MM.1S (cell line): ENCODE measurements around the gene ZNF691.

ENCODE experiments used
- DNase-seq: peaks from one replicate; pipeline ENCODE4 v3.0.0-alpha.2; 2015
- H2AFZ ChIP-seq: fragments of 300-600 bp; sonication (generic); 2 replicates; pipeline ENCODE4 v1.6.0; 2016; ENCODE audit warnings: antibody characterized with exemption, low read length
- H3F3A ChIP-seq: fragments of 300-600 bp; sonication (generic); 2 replicates; pipeline ENCODE4 v1.6.1; 2016; ENCODE audit warnings: mild to moderate bottlenecking, antibody characterized with exemption, low read length, moderate library complexity, mixed read lengths; ENCODE audit not compliant: insufficient read depth
- H3K27ac ChIP-seq: fragments of 300-600 bp; sonication (generic); 2 replicates; pipeline ENCODE4 v1.5.1; 2016; ENCODE audit warnings: mild to moderate bottlenecking, low read length
- H3K27me3 ChIP-seq: fragments of 300-600 bp; sonication (generic); replicated peaks from 2 replicates; pipeline ENCODE4 v1.6.0; 2016; ENCODE audit warnings: low read length; ENCODE audit not compliant: insufficient read depth
- H3K36me3 ChIP-seq: fragments of 300-600 bp; sonication (generic); replicated peaks from 2 replicates; pipeline ENCODE4 v1.6.1; 2016; ENCODE audit warnings: mild to moderate bottlenecking, low read length, mixed read lengths; ENCODE audit not compliant: insufficient read depth
- H3K4me1 ChIP-seq: fragments of 300-600 bp; sonication (generic); 2 replicates; pipeline ENCODE4 v1.6.1; 2016; ENCODE audit warnings: low read length, mixed read lengths
- H3K4me2 ChIP-seq: fragments of 300-600 bp; sonication (generic); 2 replicates; pipeline ENCODE4 v1.6.0; 2016; ENCODE audit warnings: low read depth, low read length
- H3K4me3 ChIP-seq: fragments of 300-600 bp; sonication (generic); 2 replicates; pipeline ENCODE4 v1.5.1; 2016; ENCODE audit warnings: low read length, mixed read lengths
- H3K79me2 ChIP-seq: fragments of 300-600 bp; sonication (generic); 2 replicates; pipeline ENCODE4 v1.6.1; 2016; ENCODE audit warnings: mixed run types, low read length, mixed read lengths
- H3K9ac ChIP-seq: fragments of 300-600 bp; sonication (generic); 2 replicates; pipeline ENCODE4 v1.6.1; 2016; ENCODE audit warnings: low read length, mixed read lengths
- H3K9me2 ChIP-seq: fragments of 300-600 bp; sonication (generic); replicated peaks from 2 replicates; pipeline ENCODE4 v1.6.1; 2016; ENCODE audit warnings: mild to moderate bottlenecking, low read length, mixed read lengths; ENCODE audit not compliant: insufficient read depth
- H3K9me3 ChIP-seq: fragments of 300-600 bp; sonication (generic); replicated peaks from 2 replicates; pipeline ENCODE4 v1.6.1; 2016; ENCODE audit warnings: mild to moderate bottlenecking, low read length, mixed read lengths; ENCODE audit not compliant: insufficient read depth
- H4K20me1 ChIP-seq: fragments of 300-600 bp; sonication (generic); 2 replicates; pipeline ENCODE4 v1.6.1; 2016; ENCODE audit warnings: mild to moderate bottlenecking, low read length, moderate library complexity, mixed read lengths; ENCODE audit not compliant: insufficient read depth
- EZH2 ChIP-seq: fragments of 300-600 bp; sonication (generic); optimal IDR thresholded peaks from 2 replicates; pipeline ENCODE3; 2017; ENCODE audit warnings: low read depth, mild to moderate bottlenecking, antibody characterized with exemption, low read length, mixed read lengths
- EZH2phosphoT487 ChIP-seq: fragments of 300-600 bp; sonication (generic); IDR thresholded peaks from 2 replicates; pipeline ENCODE4 v1.6.1; 2018; ENCODE audit warnings: antibody characterized with exemption, low read length
- TF ChIP-seq, protein P1 (sequence below): fragments of 300-600 bp; sonication (generic); IDR thresholded peaks from 2 replicates; pipeline ENCODE4 v1.5.1; 2016; ENCODE audit warnings: antibody characterized with exemption, low read length, mixed read lengths

ZNF691 gene

DNA sequence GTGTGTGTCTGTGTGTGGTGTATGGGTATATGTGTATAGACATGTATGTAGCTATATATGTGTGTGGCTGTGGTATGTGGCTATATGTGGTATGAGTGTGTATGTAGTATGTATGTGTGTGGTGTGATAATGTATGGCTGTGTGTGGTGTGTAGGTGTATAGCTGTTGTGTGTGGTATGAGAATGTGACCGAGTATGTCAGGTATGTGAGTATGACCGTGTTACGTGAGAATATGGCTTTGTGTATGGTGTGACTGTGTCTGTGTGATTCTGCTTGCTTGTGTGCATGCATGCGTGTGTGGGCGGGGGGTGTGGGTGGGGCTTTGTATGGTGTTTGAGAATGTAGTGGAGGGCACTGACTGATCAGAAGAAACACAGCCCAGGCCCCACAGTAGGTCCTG is 3.5 kb downstream of the ZNF691 start:
- TF ChIP-seq EZH2phosphoT487 (no peak), EZH2 (no peak)
- TF ChIP-seq, protein P1, sequence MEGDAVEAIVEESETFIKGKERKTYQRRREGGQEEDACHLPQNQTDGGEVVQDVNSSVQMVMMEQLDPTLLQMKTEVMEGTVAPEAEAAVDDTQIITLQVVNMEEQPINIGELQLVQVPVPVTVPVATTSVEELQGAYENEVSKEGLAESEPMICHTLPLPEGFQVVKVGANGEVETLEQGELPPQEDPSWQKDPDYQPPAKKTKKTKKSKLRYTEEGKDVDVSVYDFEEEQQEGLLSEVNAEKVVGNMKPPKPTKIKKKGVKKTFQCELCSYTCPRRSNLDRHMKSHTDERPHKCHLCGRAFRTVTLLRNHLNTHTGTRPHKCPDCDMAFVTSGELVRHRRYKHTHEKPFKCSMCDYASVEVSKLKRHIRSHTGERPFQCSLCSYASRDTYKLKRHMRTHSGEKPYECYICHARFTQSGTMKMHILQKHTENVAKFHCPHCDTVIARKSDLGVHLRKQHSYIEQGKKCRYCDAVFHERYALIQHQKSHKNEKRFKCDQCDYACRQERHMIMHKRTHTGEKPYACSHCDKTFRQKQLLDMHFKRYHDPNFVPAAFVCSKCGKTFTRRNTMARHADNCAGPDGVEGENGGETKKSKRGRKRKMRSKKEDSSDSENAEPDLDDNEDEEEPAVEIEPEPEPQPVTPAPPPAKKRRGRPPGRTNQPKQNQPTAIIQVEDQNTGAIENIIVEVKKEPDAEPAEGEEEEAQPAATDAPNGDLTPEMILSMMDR = no peak
- DNase-seq = no peak
- H3K27ac ChIP-seq = no peak overlapping the region
- no peak overlapping the region for H3K4me3 ChIP-seq
- no peaks in the 10 kb centered on the region for H4K20me1 ChIP-seq
- peaks cover 15% of the 10 kb centered on the region; the same call in 1 of the 2 replicates for H3K4me1 ChIP-seq
- H3K9ac ChIP-seq = no peak overlapping the region
- no peak overlapping the region for H2AFZ ChIP-seq
- H3K9me2 ChIP-seq = no peaks in the 10 kb centered on the region
- H3K27me3 ChIP-seq = no peaks in the 10 kb centered on the region
- no peaks in the 10 kb centered on the region for H3K9me3 ChIP-seq
- peaks cover 17% of the 10 kb centered on the region for H3K79me2 ChIP-seq
- H3K36me3 ChIP-seq = no peaks in the 10 kb centered on the region
- H3F3A ChIP-seq = no peaks in the 10 kb centered on the region
- no peak overlapping the region for H3K4me2 ChIP-seq

DNA sequence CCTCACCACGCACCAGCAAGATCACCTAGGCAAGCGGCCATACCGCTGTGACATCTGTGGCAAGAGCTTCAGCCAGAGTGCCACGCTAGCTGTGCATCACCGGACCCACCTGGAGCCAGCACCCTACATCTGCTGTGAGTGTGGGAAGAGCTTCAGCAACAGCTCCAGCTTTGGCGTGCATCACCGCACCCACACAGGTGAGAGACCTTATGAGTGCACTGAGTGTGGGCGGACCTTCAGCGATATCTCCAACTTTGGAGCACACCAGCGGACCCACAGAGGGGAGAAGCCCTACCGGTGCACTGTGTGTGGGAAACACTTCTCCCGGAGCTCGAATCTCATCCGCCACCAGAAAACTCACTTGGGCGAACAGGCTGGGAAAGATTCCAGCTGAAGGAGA is 5.0 kb downstream of the ZNF691 start:
- Histone ChIP-seq H4K20me1 (no peaks in the 10 kb centered on the region), H3K36me3 (no peaks in the 10 kb centered on the region), H3K4me3 (no peak overlapping the region), H3K9ac (no peak overlapping the region), H3K27me3 (no peaks in the 10 kb centered on the region), H3K4me1 (peaks cover 10% of the 10 kb centered on the region; the same call in 1 of the 2 replicates), H3K4me2 (no peak overlapping the region), H3F3A (no peaks in the 10 kb centered on the region), H3K9me2 (no peaks in the 10 kb centered on the region), H3K27ac (no peak overlapping the region), H3K9me3 (no peaks in the 10 kb centered on the region), H3K79me2 (peaks cover 17% of the 10 kb centered on the region), H2AFZ (no peak overlapping the region)
- TF ChIP-seq, protein P1 = no peak
- TF ChIP-seq EZH2phosphoT487 (no peak), EZH2 (no peak)
- no peak for DNase-seq

DNA sequence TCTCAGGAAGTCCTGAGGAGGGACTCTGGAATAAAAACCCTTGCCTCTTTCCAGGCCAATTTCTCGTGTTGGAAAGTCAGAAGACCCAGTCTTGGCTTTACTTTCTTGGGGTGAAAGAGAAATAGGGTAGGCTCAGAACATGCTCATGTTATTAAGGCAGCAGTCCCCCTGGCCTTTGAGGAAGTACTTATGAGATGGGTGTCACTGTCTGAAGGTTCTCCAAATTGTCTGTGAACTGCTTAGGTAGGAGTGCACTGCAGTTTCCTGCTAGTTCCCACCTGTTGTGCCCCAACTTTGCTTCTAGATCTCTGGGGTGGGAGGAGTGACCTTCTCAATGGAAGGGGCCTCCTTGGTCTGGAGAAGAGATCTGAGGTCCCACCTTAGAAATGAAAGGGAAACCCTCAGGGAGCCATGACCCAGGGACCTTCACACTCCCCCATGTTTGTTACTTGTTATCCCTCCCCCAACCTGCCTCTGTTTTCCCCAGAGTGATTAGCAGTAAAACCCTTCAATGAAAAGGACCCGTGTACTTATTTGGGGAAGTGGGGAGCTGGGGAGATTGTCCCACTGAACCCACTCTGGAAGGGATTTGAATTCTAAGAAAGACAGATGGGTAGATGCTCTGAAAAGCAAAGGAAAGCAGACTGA is 5.7 kb downstream of the ZNF691 start:
- H3K9me2 ChIP-seq = no peaks in the 10 kb centered on the region
- no peak overlapping the region for H3K27ac ChIP-seq
- no peak overlapping the region for H3K4me3 ChIP-seq
- no peak for DNase-seq
- H3K4me1 ChIP-seq = peaks cover 10% of the 10 kb centered on the region; the same call in 1 of the 2 replicates
- no peak overlapping the region for H3K9ac ChIP-seq
- no peaks in the 10 kb centered on the region for H4K20me1 ChIP-seq
- TF ChIP-seq EZH2phosphoT487 (no peak), EZH2 (no peak)
- TF ChIP-seq, protein P1 = no peak
- H3K27me3 ChIP-seq = no peaks in the 10 kb centered on the region
- no peaks in the 10 kb centered on the region for H3F3A ChIP-seq
- H3K9me3 ChIP-seq = no peaks in the 10 kb centered on the region
- peaks cover 11% of the 10 kb centered on the region for H3K79me2 ChIP-seq
- H2AFZ ChIP-seq = no peak overlapping the region
- no peak overlapping the region for H3K4me2 ChIP-seq
- no peaks in the 10 kb centered on the region for H3K36me3 ChIP-seq
